ENCODE results near the gene ABCA2. TPM values are rescaled to one million over a fixed set of nuclear protein-coding genes. Genes with fewer than 3 reads are reported as not detected.

Gene ABCA2
- total and polyA plus RNA-seq, 2 experiments from 2014 or later: 7.0 to 16.0 TPM

DNA sequence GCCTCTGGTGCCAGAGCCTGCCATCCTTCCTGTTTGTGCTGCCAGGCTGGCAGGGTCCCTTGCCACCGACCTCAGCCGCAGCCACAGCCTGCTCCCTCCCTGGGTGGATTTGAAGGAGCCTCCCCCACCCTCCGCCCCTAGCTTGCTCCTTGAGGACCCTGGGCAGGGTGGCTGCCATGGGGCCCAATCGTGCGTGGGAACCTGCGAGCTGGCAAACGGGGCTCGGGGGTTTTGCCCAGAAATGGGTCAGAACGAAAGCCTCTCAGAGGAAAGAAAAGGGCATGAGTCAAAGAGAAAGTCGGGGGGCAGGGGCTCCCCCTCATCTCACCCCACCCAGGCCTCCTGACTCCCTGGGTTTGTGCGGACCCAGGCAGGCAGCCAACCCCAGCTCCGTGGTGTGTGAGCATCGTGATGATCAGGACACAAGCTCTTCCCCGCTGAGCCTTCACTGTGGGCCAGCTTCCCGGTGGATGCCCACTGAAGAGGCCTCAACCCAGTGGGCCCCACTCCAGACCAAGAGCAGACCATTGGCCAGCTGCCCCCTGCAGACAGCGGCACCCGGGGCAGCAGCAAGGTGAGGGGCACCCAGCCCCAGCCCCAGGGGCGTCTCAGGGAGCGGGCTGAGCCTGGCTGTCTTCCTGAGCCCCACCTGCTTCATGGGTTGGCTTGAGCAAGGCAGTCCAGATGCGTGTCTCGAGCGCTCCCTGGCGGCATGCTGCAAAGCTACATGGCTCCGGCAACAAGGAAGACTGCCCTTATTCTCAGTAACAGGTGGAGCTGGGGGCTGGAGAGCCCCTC, 6.9 kb upstream of the ABCA2 start:
- Mint-ChIP-seq H3K27me3 (ENCODE audit: insufficient read depth, low read depth, poor library complexity) (peaks cover 12% of the 10 kb centered on the region), H3K4me1 (no peaks in the 10 kb centered on the region), H3K36me3 (ENCODE audit: low read depth) (no peaks in the 10 kb centered on the region; the same call in 2 of the 3 replicates), H3K27ac (no peak overlapping the region), H3K4me3 (no peak overlapping the region), H3K9me3 (no peaks in the 10 kb centered on the region)
- no peak overlapping the region for H3K27ac ChIP-seq (ENCODE audit: low read depth)
- ATAC-seq (peak; percentile 95), DNase-seq (ENCODE audit: low spot score) (peak; percentile 93)
- no peaks in the 10 kb centered on the region for H3K4me1 ChIP-seq (ENCODE audit: insufficient read depth)
- TF ChIP-seq, protein P1, sequence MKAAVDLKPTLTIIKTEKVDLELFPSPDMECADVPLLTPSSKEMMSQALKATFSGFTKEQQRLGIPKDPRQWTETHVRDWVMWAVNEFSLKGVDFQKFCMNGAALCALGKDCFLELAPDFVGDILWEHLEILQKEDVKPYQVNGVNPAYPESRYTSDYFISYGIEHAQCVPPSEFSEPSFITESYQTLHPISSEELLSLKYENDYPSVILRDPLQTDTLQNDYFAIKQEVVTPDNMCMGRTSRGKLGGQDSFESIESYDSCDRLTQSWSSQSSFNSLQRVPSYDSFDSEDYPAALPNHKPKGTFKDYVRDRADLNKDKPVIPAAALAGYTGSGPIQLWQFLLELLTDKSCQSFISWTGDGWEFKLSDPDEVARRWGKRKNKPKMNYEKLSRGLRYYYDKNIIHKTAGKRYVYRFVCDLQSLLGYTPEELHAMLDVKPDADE (IDR thresholded peaks at IDR 0.05): no peak
- TF ChIP-seq CTCF (conservative IDR thresholded peaks at IDR 0.05; ENCODE audit: low read depth in 2 of 2): peak; percentile 85 to 96
- TF ChIP-seq STAT1 (IDR thresholded peaks at IDR 0.05; ENCODE audit: unreplicated experiment): no peak
- H3F3A ChIP-seq (replicated peaks; ENCODE audit: low read depth): no peaks in the 10 kb centered on the region
- 0 out of 2 replicates have a peak overlapping the region, but pooled peaks have one; percentile 72 for H2AFZ ChIP-seq
- H3K27me3 ChIP-seq (ENCODE audit: insufficient read depth): no peaks in the 10 kb centered on the region
- H4K20me1 ChIP-seq (replicated peaks; ENCODE audit: insufficient read depth): no peaks in the 10 kb centered on the region
- H3K4me2 ChIP-seq: peak overlapping the region; percentile 38; the same call in 1 of the 2 replicates
- H3K9me2 ChIP-seq (ENCODE audit: insufficient read depth): no peaks in the 10 kb centered on the region
- H3K79me2 ChIP-seq (replicated peaks; ENCODE audit: insufficient read depth): no peaks in the 10 kb centered on the region
- H3K4me3 ChIP-seq: peak overlapping the region; percentile 34; the same call in 1 of the 2 replicates
- no peaks in the 10 kb centered on the region for H3K36me3 ChIP-seq (ENCODE audit: insufficient read depth)

- Histone ChIP-seq H2AFZ (no peak overlapping the region), H3K27ac (ENCODE audit: low read depth) (no peak overlapping the region), H3F3A (replicated peaks; ENCODE audit: low read depth) (0 out of 2 replicates have a peak, but pooled peaks cover 3% of the 10 kb centered on the region), H3K36me3 (ENCODE audit: insufficient read depth) (no peaks in the 10 kb centered on the region), H3K4me2 (no peak overlapping the region), H3K4me3 (no peak overlapping the region), H3K4me1 (ENCODE audit: insufficient read depth) (no peaks in the 10 kb centered on the region), H3K27me3 (ENCODE audit: insufficient read depth) (peaks cover 1% of the 10 kb centered on the region), H3K9me2 (ENCODE audit: insufficient read depth) (no peaks in the 10 kb centered on the region), H3K79me2 (replicated peaks; ENCODE audit: insufficient read depth) (no peaks in the 10 kb centered on the region), H4K20me1 (replicated peaks; ENCODE audit: insufficient read depth) (no peaks in the 10 kb centered on the region)
- Mint-ChIP-seq H3K4me3 (no peak overlapping the region), H3K27ac (no peak overlapping the region), H3K27me3 (ENCODE audit: insufficient read depth, low read depth, poor library complexity) (peaks cover 16% of the 10 kb centered on the region), H3K36me3 (ENCODE audit: low read depth) (no peaks in the 10 kb centered on the region; the same call in 2 of the 3 replicates), H3K4me1 (no peaks in the 10 kb centered on the region; the same call in 2 of the 3 replicates), H3K9me3 (no peaks in the 10 kb centered on the region)
- TF ChIP-seq EZH2 (IDR thresholded peaks at IDR 0.05; ENCODE audit: low read depth, unreplicated experiment): no peak
- TF ChIP-seq ZNF331 (CRISPR knock-in tag; IDR thresholded peaks at IDR 0.05; ENCODE audit: low read depth): no peak
- TF ChIP-seq CTCF (conservative IDR thresholded peaks at IDR 0.05; ENCODE audit: low read depth in 2 of 2): no peak
- TF ChIP-seq POLR2AphosphoS5 (IDR thresholded peaks at IDR 0.05; ENCODE audit: low read depth): no peak
- no peak for TF ChIP-seq JUNB (IDR thresholded peaks at IDR 0.05; ENCODE audit: unreplicated experiment)
- TF ChIP-seq ZNF114 (CRISPR knock-in tag; IDR thresholded peaks at IDR 0.05): no peak
- TF ChIP-seq, protein P1 (IDR thresholded peaks at IDR 0.05): no peak
- TF ChIP-seq, protein P2, sequence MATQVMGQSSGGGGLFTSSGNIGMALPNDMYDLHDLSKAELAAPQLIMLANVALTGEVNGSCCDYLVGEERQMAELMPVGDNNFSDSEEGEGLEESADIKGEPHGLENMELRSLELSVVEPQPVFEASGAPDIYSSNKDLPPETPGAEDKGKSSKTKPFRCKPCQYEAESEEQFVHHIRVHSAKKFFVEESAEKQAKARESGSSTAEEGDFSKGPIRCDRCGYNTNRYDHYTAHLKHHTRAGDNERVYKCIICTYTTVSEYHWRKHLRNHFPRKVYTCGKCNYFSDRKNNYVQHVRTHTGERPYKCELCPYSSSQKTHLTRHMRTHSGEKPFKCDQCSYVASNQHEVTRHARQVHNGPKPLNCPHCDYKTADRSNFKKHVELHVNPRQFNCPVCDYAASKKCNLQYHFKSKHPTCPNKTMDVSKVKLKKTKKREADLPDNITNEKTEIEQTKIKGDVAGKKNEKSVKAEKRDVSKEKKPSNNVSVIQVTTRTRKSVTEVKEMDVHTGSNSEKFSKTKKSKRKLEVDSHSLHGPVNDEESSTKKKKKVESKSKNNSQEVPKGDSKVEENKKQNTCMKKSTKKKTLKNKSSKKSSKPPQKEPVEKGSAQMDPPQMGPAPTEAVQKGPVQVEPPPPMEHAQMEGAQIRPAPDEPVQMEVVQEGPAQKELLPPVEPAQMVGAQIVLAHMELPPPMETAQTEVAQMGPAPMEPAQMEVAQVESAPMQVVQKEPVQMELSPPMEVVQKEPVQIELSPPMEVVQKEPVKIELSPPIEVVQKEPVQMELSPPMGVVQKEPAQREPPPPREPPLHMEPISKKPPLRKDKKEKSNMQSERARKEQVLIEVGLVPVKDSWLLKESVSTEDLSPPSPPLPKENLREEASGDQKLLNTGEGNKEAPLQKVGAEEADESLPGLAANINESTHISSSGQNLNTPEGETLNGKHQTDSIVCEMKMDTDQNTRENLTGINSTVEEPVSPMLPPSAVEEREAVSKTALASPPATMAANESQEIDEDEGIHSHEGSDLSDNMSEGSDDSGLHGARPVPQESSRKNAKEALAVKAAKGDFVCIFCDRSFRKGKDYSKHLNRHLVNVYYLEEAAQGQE (IDR thresholded peaks at IDR 0.05; ENCODE audit: unreplicated experiment): no peak
- ATAC-seq (no peak), DNase-seq (ENCODE audit: low spot score) (no peak)
These were observed 6.1 kb upstream of the ABCA2 start for GRCh38 chr9:137034039-137034708.
